Ovary (tissue), 9 donors: Measurements from ENCODE around the gene NR4A2. TPM values are rescaled to one million over a fixed set of nuclear protein-coding genes. Genes with fewer than 3 reads are reported as not detected.

Source experiments
- DNase-seq, 5 donors: peaks; one replicate each; pipeline ENCODE4 v3.0.0-alpha.2; 2019 to 2020
- H3K27ac ChIP-seq, 2 donors: fragments of 200-600 bp; one replicate each; pipeline versions ENCODE4 v1.5.1 to v1.8.0; 2019 to 2022
- H3K27me3 ChIP-seq: fragments of 200-600 bp; one replicate; pipeline ENCODE4 v1.8.0; 2022
- H3K36me3 ChIP-seq: fragments of 200-600 bp; sonication (generic); one replicate; pipeline ENCODE4 v1.5.1; 2019
- H3K4me1 ChIP-seq: one replicate; pipeline ENCODE4 v1.8.1; 2013; ENCODE audit warnings: mild to moderate bottlenecking, moderate library complexity; ENCODE audit not compliant: insufficient read depth
- H3K4me3 ChIP-seq: fragments of 200-600 bp; sonication (generic); one replicate; pipeline ENCODE4 v1.5.1; 2017
- H3K9me3 ChIP-seq, 2 donors: fragments of 200-600 bp in 1 of 2; sonication (generic) in 1 of 2; one replicate each; pipeline versions ENCODE4 v1.5.1 to v1.8.1; 2013 to 2019; ENCODE audit warnings: mild to moderate bottlenecking in 1 of 2, moderate library complexity in 1 of 2
- CTCF ChIP-seq, 3 donors: fragments of 450-650 bp in 2 of 3; fragments of 200-600 bp in 1 of 3; IDR thresholded peaks; one replicate each; pipeline versions ENCODE4 v1.5.1 to v1.8.0; 2016 to 2022; ENCODE audit warnings: antibody characterized with exemption in 3 of 3, mild to moderate bottlenecking in 1 of 3
- EP300 ChIP-seq: sonication (generic); formaldehyde crosslinking; IDR thresholded peaks from one replicate; pipeline ENCODE4 v1.6.1; 2017; ENCODE audit warnings: antibody characterized with exemption
- POLR2A ChIP-seq: fragments of 450-650 bp; IDR thresholded peaks from one replicate; pipeline ENCODE4 v1.6.1; 2017; ENCODE audit warnings: antibody characterized with exemption, mild to moderate bottlenecking, moderate library complexity
- WGBS, 3 donors: extraction: QIAGEN DNeasy Blood & Tissue Kit in 1 of 3; methylation state at CpG; one replicate each; pipeline versions ENCODE4 v1.1.5 to v1.1.7; 2013 to 2017; 5-methylcytosine and 5-hydroxymethylcytosine counted together
- intact Hi-C, 4 donors: fragments of 100-400 bp; cut with DNase I; formaldehyde crosslinking; loops; one replicate each; pipeline versions ENCODE4 v1.11.0 to v1.15.1; 2022 to 2023
- polyA plus RNA-seq, 2 donors: library from polyadenylated mRNA; stranded (reverse); fragments of 200-250 nt in 1 of 2; fragments of 350-450 nt in 1 of 2; fragmentation: Illumina TruSeq in 1 of 2; extraction: RNeasy Lipid Tissue Mini Kit (QIAGEN cat#74804) in 1 of 2; gene quantifications; one replicate each; pipeline ENCODE4 v1.2.3, GENCODE V29; 2013 to 2014
- total RNA-seq, 7 donors: library from RNA; depleted of rRNA in 2 of 7; stranded (reverse); fragments of >200 nt in 2 of 7; fragmentation: NEBNext Ultra II Directional in 3 of 7; extraction: Animal tissue kit (Norgen Biotek cat#: 25700) in 3 of 7; gene quantifications; one replicate each; pipeline versions ENCODE4 v1.1.0 to v1.2.4, GENCODE V29; 2016 to 2023
- donor health status: DM: no; HTN: no; CAD: no; lungs with moderate emphysema.
- donor health status: DM: no; HTN: no; CAD: no.
- donor health status: Bipolar disorder and iron deficiency.
- donor health status: DM: yes; HTN: yes; CAD: no.
- donor health status: DM: no; HTN: no; CAD: no.
- donor health status: DM: yes; HTN: yes; CAD: no.

The NR4A2 gene
- total and polyA plus RNA-seq, 9 donors: 4.4 to 259 (median 45.6) TPM

DNA sequence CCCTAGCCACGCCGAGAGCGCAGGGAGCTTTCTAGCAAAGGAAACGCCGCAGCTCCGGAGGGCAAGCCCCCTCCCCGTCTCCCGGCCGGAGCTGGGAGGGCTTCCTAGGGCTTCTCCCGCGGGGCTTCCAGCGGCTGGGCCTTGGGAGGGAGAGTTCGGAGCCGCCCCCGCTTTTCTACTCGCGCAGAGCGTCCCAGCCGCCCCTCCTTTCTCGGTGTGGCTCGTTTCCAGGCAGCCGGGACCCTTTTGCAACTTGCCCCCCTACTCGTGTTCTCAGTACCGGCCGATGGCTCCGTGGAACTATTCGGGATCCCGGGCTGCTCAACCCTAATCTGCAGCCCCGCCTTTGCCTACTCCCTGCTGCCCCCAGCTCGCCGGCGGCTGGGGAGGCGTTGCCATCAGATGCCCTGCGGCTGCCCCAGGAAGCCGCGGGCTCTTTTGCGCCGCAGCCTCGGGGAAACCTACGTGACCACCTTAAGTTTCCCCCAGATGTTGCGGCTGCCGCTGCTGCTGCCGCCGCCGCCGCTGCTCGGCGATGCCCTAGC is 1.5 kb upstream of the NR4A2 start:
- peak; percentile 75 to 89 (median 88) for DNase-seq
- intact Hi-C loops: loop anchor here in 3 of 4 donors (2.0 to 10.0 kb wide), 3 partner anchors 67 to 103 kb away; partner anchors contain the start of gene GPD2 (in 3 of the 3)
- peaks cover 7% of the 10 kb centered on the region for H3K4me1 ChIP-seq
- peak overlapping the region; percentile 76 for H3K4me3 ChIP-seq
- H3K27ac ChIP-seq: peak overlapping the region; percentile 98 to 100
- no peaks in the 10 kb centered on the region for H3K36me3 ChIP-seq
- H3K9me3 ChIP-seq: no peaks in the 10 kb centered on the region
- H3K27me3 ChIP-seq: no peaks in the 10 kb centered on the region
- TF ChIP-seq CTCF (IDR thresholded peaks at IDR 0.05): peak in 1 of 3 donors; percentile 33
- TF ChIP-seq EP300: no peak
- peak; percentile 54 for TF ChIP-seq POLR2A
- whole genome bisulfite sequencing, 3 donors: 0 to 1% (median 1%) methylated on average over 34 to 48 of the region's 48 CpGs

- WGBS, 3 donors: 0% methylated on average over 28 of the region's 28 CpGs
- intact Hi-C loops: loop anchor here in 3 of 4 donors (2.0 to 10.0 kb wide), 3 partner anchors 67 to 104 kb away; partner anchors contain the start of gene GPD2 (in 3 of the 3)
- H3K4me3 ChIP-seq: peak overlapping the region; percentile 76
Measured at GRCh38 chr2:156333274-156333950, 891 bp upstream of the NR4A2 start.

DNA sequence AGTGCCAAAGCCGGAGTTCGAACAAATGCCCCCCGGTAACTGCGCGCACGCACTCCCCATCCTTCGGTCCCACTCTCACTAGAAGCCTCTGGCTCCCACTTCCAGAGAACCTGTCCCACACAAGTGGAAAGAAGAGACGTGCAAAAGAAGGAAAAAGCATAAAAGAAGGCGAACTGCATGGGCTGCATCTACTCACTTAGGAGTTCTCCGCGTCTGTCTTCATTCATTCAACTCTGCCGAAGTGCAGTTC is 312 bp downstream of the NR4A2 start:
- DNase-seq: no peak
- TF ChIP-seq CTCF (IDR thresholded peaks at IDR 0.05): no peak
- Histone ChIP-seq H3K9me3 (no peaks in the 10 kb centered on the region), H3K36me3 (no peaks in the 10 kb centered on the region), H3K4me1 (peaks cover 7% of the 10 kb centered on the region), H3K4me3 (peak overlapping the region; percentile 76), H3K27ac (peak overlapping the region; percentile 30 to 100), H3K27me3 (no peaks in the 10 kb centered on the region)
- intact Hi-C loops: loop anchor here in 3 of 4 donors (2.0 to 10.0 kb wide), 3 partner anchors 69 to 105 kb away; partner anchors contain the start of gene GPD2 (in 3 of the 3)
- 0 to 1% (median 0%) methylated on average over 12 of the region's 12 CpGs for WGBS, 3 donors

More at GRCh38 chr2:156333274-156333950, 891 bp upstream of the NR4A2 start:
- no peaks in the 10 kb centered on the region for H3K9me3 ChIP-seq
- DNase-seq: no peak
- H3K27ac ChIP-seq: peak overlapping the region; percentile 98 to 100
- H3K27me3 ChIP-seq: no peaks in the 10 kb centered on the region
- no peaks in the 10 kb centered on the region for H3K36me3 ChIP-seq
- peaks cover 7% of the 10 kb centered on the region for H3K4me1 ChIP-seq
- TF ChIP-seq EP300 (no peak), CTCF (IDR thresholded peaks at IDR 0.05) (no peak), POLR2A (no peak)

DNA sequence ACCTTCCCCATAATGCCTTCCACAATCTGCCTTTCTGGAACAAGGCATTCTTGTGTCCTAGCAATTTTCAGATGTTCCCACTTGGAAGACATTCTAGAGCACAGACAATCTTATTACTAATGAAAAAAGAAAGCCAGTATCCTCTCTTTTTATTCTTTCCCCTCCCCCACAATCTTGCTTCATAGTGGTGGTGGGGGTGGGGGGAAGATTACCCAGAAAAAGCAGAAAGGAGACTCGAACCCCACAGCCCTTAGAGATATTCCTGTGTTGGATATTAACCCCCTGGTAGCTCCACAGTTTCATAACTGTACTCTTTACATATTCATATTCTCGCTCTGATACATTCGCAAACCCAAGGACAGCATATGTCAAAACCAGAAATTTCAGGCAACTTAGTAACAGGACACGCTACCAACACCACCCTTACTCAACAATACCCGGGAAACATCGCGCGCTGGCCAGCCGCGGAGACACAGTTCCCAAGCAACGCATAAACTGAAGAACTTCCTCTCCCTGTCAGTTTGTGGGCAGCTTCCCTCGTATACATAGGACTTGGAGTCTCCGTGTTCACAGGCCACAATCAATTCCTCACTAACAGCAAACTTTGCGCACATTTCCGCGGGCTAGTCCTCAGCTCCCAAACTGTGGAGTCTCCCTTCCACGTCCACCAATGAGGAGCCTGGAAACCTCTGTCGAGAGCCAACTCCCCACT is 793 bp downstream of the NR4A2 start:
- Histone ChIP-seq H3K27me3 (no peaks in the 10 kb centered on the region), H3K27ac (peak overlapping the region; percentile 30 to 100), H3K36me3 (no peaks in the 10 kb centered on the region), H3K9me3 (no peaks in the 10 kb centered on the region), H3K4me1 (peaks cover 7% of the 10 kb centered on the region), H3K4me3 (peak overlapping the region; percentile 76)
- intact Hi-C loops: loop anchor here in 3 of 4 donors (2.0 to 10.0 kb wide), 3 partner anchors 69 to 106 kb away; partner anchors contain the start of gene GPD2 (in 3 of the 3)
- TF ChIP-seq POLR2A (peak; percentile 37), EP300 (no peak)
- 2 to 3% (median 3%) methylated on average over 18 of the region's 18 CpGs for WGBS, 3 donors
- DNase-seq: peak; percentile 49 to 83 (median 70)
